ENCODE data around the gene KCNMB1. TPM values are rescaled to one million over a fixed set of nuclear protein-coding genes. Genes with fewer than 3 reads are reported as not detected.

Gene KCNMB1
- total RNA-seq, 1 donor from 2014 or later = 1.3 TPM

GRCh38 chr5:170427672-170428236 lies 38.6 kb upstream of the KCNMB1 start:
- peak; percentile 69 for DNase-seq
- peaks cover 50% of the 10 kb centered on the region for H3K27me3 ChIP-seq (ENCODE audit: low read depth)
- H3K9me3 ChIP-seq (replicated peaks) = peaks cover 6% of the 10 kb centered on the region
- no peak for TF ChIP-seq CTCF (IDR thresholded peaks at IDR 0.05; ENCODE audit: borderline replicate concordance)
- no peaks in the 10 kb centered on the region for H3K36me3 ChIP-seq
- intact Hi-C loops (cut with micrococcal nuclease) = loop anchor here (10.0 kb wide), 2 partner anchors 163 to 323 kb away; partner anchors contain the start of gene FOXI1
- H3K4me1 ChIP-seq = peaks cover 30% of the 10 kb centered on the region
- H3K4me3 ChIP-seq = no peak overlapping the region
- H3K27ac ChIP-seq (replicated peaks) = no peak overlapping the region

GRCh38 chr5:170426786-170427185 lies 37.6 kb upstream of the KCNMB1 start:
- H3K27ac ChIP-seq (replicated peaks) = no peak overlapping the region
- no peak for DNase-seq
- H3K4me3 ChIP-seq = no peak overlapping the region
- peaks cover 30% of the 10 kb centered on the region for H3K4me1 ChIP-seq
- peaks cover 47% of the 10 kb centered on the region for H3K27me3 ChIP-seq (ENCODE audit: low read depth)
- no peaks in the 10 kb centered on the region for H3K9me3 ChIP-seq (replicated peaks)
- H3K36me3 ChIP-seq = no peaks in the 10 kb centered on the region
- TF ChIP-seq CTCF (IDR thresholded peaks at IDR 0.05; ENCODE audit: borderline replicate concordance) = no peak
- intact Hi-C loops (cut with micrococcal nuclease) = loop anchor here (10.0 kb wide), 2 partner anchors 162 to 322 kb away; partner anchors contain the start of gene FOXI1

GRCh38 chr5:170426149-170426767 lies 37.1 kb upstream of the KCNMB1 start:
- H3K4me1 ChIP-seq = peaks cover 30% of the 10 kb centered on the region
- no peak for TF ChIP-seq CTCF (IDR thresholded peaks at IDR 0.05; ENCODE audit: borderline replicate concordance)
- no peak overlapping the region for H3K27ac ChIP-seq (replicated peaks)
- intact Hi-C loops (cut with micrococcal nuclease) = loop anchor here (10.0 kb wide), 2 partner anchors 161 to 321 kb away; partner anchors contain the start of gene FOXI1
- H3K27me3 ChIP-seq (ENCODE audit: low read depth) = peaks cover 42% of the 10 kb centered on the region
- no peak overlapping the region for H3K4me3 ChIP-seq
- DNase-seq = no peak
- H3K36me3 ChIP-seq = no peaks in the 10 kb centered on the region
- H3K9me3 ChIP-seq (replicated peaks) = no peaks in the 10 kb centered on the region

- H3K4me1 ChIP-seq = peaks cover 34% of the 10 kb centered on the region
- no peak for DNase-seq
- peaks cover 37% of the 10 kb centered on the region for H3K27me3 ChIP-seq (ENCODE audit: low read depth)
- intact Hi-C loops (cut with micrococcal nuclease) = loop anchor here (10.0 kb wide), 2 partner anchors 161 to 321 kb away; partner anchors contain the start of gene FOXI1
- no peak for TF ChIP-seq CTCF (IDR thresholded peaks at IDR 0.05; ENCODE audit: borderline replicate concordance)
- no peaks in the 10 kb centered on the region for H3K9me3 ChIP-seq (replicated peaks)
- H3K36me3 ChIP-seq = no peaks in the 10 kb centered on the region
- no peak overlapping the region for H3K27ac ChIP-seq (replicated peaks)
- no peak overlapping the region for H3K4me3 ChIP-seq
These were observed 36.6 kb upstream of the KCNMB1 start for GRCh38 chr5:170425731-170426130.

GRCh38 chr5:170424629-170425028 lies 35.5 kb upstream of the KCNMB1 start:
- no peak overlapping the region for H3K4me3 ChIP-seq

More at GRCh38 chr5:170424629-170425028, 35.5 kb upstream of the KCNMB1 start:
- H3K9me3 ChIP-seq (replicated peaks) = no peaks in the 10 kb centered on the region
- intact Hi-C loops (cut with micrococcal nuclease) = loop anchor here (5.0 to 10.0 kb wide), 3 partner anchors 160 to 320 kb away; partner anchors contain the start of gene FOXI1
- TF ChIP-seq CTCF (IDR thresholded peaks at IDR 0.05; ENCODE audit: borderline replicate concordance) = no peak
- H3K27me3 ChIP-seq (ENCODE audit: low read depth) = peaks cover 29% of the 10 kb centered on the region
- DNase-seq = no peak
- no peak overlapping the region for H3K27ac ChIP-seq (replicated peaks)
- no peaks in the 10 kb centered on the region for H3K36me3 ChIP-seq
- peaks cover 36% of the 10 kb centered on the region for H3K4me1 ChIP-seq
